RPMI8226 (cell line): Measurements from ENCODE around the gene PAX2.

Source experiments
- DNase-seq: peaks from one replicate; pipeline ENCODE4 v3.0.0-alpha.2; 2015

Gene PAX2

DNA sequence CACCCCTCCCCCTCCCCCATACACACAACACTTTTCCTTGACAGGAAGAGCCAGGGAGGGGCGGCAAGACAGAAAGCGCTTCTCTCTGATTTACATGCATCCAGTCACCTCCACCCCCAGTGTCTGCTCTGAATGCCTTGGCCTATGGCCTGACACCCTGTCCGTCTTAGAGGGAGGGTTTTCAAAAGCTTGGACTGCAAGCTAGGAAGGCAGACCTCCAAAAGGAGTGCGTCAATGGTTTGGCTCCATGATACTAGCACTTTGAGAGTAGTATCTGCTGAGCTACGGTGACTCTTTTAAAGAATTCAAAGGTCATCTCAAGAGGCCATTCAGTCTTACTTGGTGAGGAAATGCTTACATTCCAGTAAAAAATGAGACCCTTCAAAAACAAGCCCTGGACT is 20.3 kb upstream of the PAX2 start:
- no peak for DNase-seq

GRCh38 chr10:100725869-100726426 is 19.4 kb upstream of the PAX2 start:
- no peak for DNase-seq

DNA sequence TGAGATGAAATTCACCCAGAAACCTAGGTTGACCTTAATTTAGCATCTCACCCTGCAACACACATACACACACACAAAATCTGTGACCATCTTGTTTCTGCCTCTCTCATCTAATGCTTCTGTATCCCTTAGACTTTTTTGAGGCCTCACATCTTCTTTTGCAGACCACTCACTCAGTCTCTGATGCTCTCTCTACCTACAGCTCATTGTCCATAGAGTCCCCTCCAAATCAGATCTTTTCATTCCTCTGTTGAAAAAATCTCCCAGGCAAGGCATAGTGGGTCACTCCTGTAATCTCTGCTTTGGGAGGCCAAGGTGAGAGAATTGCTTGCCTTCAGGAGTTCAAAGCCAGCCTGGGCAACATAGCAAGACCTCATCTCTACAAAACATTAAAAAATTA is 17.6 kb upstream of the PAX2 start:
- DNase-seq: no peak

GRCh38 chr10:100728928-100729861 is 16.2 kb upstream of the PAX2 start:
- DNase-seq: peak; percentile 55

DNA sequence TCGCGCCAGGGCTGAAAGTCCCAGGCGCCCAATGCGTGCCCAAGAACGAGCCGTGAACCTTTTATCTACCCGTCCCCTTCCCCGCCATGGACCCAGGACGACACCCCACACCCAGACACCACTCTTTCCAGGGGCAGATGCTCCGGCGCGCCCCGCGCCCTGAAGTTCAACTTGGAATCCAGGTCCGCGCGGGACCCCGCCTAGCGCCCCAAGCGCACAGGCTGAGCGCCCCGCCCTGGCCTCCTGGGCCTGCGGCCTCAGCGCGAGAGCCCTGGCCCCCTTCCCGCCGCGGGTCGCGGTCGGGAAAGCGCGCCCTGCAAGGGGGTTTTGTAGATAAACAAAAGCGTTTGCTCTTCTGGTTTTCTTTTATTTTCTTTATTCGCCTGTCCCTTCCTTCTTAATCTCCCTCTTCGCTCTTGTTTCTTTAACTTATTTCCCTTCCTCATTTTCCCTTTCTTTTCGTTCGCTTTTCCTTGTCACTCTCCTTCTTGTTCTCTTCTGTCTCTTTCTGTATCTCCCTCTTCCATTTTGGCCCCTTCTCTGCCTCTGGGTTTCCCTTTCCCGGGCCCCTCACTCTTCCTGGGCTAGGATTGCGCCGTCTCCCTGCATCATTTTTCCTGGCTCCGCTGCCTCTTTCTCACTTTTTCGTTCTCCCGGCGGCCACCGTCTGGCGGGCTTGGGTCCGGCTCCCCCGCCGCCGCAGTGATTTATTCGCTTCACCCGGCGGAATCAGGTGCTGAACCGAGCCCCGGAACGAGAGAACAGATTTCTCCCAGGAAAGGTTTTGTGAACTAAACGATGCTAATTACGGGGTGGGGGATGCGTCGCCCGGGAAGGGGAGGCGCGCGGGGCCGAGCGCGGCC is 15.3 kb upstream of the PAX2 start:
- DNase-seq: no peak

DNA sequence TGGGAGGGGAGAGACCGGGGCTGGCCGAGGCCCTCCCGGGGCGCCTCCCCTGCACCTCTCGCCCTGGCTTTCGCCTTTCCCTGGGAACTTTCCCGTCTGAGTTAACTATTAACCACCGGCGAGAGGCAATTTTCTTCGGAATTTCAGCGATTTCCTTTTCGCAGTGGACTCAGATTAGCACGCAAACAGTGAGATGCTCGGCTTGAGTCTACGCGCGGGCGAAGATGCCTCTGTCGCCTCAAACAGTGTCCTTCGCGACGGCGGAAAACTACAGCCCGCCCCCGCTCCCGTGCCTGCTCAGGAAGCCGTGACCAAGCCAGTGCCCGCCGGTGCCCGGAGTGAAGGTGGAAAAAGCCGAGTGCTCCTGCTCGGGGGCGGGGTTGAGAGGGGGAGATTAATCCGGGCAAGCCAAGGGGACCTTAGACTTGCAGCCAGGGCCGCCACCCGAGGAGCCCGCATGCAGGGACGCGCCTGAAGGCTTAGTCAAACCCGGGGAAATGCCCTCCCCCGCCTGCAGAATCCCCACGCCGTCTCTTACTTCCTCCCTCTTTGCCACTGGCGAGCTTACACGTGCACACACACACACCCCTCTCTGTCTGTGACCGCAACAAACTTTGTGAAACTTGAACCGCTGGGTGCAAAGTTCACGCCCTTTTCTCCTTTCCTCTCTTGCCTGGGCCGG is 14.5 kb upstream of the PAX2 start:
- peak; percentile 61 for DNase-seq

GRCh38 chr10:100731407-100732240 is 13.8 kb upstream of the PAX2 start:
- no peak for DNase-seq

- DNase-seq: no peak
Observed at GRCh38 chr10:100732241-100732596, 13.2 kb upstream of the PAX2 start.

DNA sequence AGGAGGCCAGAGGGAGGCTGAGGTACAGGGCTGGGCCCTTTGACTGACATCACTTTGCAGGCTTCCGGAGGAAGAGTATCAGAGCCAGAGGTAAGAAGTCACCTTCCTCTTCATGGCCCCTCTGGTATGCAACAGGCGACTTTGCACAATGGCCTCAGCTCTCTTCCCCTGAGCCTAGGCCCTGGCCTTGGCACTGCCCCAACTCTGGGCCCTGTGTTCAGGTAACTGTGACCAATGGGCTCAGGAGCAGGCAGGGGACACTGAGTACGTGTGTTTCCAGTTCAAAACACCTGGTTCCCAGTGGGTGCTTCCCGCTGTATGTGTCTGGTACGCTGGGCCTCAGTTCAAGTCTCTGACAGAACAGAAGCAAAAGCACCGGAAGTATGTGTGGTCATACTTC is 12.1 kb upstream of the PAX2 start:
- no peak for DNase-seq

DNA sequence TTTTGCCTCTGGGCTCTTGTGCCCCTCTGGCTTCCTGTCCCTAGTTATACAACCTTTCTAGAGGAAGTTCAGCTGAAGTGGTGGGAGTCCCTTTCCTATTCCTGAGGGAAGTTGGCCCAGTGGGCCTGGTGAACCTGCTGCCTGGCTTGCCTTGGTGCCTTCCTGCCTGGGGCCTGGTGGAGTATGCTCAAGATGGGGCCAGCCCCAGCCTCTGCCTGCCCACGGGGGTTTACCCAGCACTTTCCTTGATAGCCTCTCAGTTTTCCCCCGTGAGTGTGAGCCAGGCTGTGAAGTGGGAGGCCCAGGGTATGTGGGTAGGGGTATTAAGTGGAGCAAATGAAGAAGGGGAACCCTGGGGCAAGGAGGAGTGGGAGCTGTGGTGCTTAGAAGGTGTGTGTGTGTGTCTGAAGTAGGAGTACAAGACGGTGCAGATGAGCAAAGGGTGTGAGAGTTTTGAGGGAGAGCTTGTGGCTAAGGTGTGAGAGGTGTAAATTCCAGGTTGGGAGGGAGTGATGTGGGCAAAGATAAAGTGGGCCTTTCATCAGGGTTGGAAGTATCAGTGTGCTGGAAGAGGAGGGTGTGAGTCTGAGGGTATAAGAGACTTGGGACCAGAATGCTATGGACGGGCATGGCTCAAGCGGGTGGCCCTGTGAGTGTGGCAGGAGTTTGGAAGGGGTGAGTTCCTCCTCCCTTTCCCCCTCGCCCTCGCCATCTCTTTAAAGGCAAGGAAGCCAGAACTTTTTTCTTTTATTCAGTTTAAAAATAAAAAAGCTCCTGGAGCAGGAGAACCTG is 10.9 kb upstream of the PAX2 start:
- DNase-seq: no peak

DNA sequence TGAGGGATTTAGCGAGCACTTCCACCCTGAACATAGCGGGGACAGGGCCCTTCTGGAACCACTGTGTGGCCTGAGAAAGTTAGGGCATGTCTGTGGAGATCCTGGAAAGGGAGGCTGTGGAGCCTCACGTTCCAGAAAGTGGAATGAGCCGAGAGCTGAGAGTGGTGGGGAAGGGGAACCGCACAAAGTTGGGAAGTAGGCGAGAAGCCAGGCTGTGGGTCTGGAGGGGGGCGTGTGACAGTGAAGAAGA is 10.4 kb upstream of the PAX2 start:
- no peak for DNase-seq

- no peak for DNase-seq
Observed at GRCh38 chr10:100735337-100736143, 9.8 kb upstream of the PAX2 start.

DNA sequence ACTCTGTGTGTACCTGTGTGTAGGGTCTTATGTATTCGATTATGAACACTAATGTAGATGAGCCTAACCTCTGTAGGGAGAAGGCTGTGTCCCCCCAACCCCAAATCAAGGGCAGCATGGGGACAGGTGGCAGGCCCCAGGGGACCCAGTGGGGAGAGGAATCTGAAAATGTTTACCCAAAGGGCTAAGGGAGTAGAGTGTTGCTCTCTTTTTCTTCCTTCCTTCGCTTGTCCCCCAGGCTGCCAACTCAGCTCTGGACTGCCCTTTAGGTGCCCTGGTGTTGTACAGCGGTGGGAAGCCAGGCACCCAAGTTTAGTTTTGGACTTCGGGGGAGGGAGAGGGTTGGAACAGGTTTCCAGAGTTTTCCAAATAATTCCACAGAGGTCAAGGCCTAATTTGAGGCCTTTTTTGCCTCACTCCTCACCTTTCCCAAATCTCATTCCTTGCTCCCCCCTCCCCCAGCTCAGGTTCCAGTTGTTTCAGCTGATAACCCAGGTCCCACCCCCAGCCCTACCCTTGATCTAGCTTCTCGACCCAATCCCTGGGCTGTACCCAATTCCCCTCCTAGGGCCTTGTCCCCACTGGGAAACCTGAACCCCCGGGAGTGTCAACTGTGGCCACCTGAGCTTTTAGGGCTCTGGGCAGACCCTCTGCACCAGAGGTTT is 9.1 kb upstream of the PAX2 start:
- DNase-seq: no peak

- no peak for DNase-seq
Observed at GRCh38 chr10:100736809-100737354, 8.5 kb upstream of the PAX2 start.

DNA sequence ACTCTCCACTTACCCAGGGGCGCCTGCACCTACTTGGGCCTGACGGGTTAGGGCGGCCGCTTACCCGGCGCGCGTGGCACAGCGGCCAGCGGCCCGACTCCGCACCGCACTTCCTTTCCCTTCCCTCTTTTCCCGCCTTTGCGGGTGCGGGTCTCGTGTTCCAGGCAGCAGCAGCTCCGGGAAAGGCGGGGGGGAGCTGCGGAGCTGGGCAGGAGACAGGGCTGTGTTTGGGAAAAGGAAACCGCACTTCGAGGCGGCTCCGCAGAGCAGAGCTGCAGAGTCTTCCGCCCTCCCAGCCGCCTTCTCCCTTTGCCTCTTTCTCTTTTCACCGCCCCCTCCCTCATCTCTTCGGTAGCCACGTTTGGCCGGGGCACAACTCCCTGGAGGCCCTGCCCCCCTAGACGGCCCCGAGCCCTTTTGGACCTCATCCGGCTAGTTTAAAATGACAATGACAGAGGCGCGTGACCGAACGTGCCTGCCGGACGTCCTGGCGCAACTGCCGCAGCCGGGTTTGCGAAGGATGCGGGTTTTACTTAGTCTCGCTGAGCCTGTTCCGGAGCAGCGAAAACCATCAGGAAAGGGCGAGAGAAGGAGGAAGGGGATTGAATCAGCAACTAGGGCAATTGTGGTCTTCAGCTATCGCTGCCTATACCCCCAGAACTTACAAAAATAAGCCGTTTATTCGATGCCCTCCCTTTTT is 7.9 kb upstream of the PAX2 start:
- DNase-seq: no peak

- DNase-seq: no peak
Observed at GRCh38 chr10:100738055-100738827, 7.1 kb upstream of the PAX2 start.

DNA sequence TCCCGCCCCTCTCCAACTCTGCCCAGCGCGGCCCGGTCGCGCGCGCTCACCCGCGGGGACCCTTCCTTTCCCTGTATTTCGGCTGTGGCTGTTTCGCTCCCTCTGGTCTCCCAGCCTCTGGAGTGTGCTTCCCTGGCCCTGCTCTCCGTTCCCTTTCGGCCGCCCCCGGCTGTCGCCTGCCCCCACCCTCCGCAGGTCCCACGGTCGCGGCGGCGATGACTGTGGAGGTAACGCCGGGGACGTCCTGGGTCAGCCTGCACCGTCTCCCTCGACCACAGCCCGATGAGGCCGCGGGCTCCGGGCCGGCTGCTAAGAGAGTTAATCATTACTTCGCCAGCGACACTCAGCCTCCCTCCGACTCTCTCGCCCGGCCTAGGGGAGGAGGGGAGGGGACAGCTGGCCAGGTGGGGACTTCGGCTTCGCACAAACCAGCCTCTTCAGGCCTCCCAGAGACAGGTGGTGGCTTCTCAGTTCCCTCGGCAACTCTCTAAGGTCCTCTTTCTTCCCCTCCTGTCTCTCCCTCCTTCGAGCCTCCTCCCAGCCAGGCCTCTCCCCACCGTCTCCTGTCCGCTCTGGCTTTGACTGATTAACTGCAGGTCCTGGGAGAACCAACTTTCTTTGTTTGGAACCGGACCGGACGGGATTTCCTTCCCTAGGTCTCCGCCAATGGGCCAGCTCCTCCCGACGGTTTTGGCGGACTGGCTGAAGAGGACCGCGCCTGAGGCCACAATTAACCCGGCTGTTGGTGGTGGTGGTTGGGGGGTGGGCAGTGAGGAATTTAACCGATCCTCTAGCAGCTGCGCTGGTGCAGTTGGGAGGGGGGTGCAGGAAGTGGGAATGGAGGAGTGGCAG is 5.6 kb upstream of the PAX2 start:
- DNase-seq: peak; percentile 39
